K562 (cell line): ENCODE data around the gene RRAS. TPM values are rescaled to one million over a fixed set of nuclear protein-coding genes. Genes with fewer than 3 reads are reported as not detected.

Experiments
- ATAC-seq: fragments of 200-7000 bp; cut with Tn5 transposase; 3 replicates; pipeline ENCODE4 v1.9.1; 2020; ENCODE audit warnings: moderate library complexity
- BruUV-seq: library from RNA; stranded (reverse); fragments of 400-500 nt; replicated peaks from 2 replicates; lab custom pipeline; 2021; lab: Mats Ljungman, UMichigan
- CTCF ChIA-PET: fragments of 300-600 bp; formaldehyde crosslinking; extraction: SDS; loops from one replicate; lab custom pipeline; 2021; ENCODE audit warnings: low intra/inter-chr PET ratio; lab: Yijun Ruan, JAX
- POLR2A ChIA-PET: fragments of 300-600, 350-650 bp; sonication (Branson Sonifier 250); formaldehyde crosslinking; extraction: SDS; loops from one replicate; lab custom pipeline; 2021; ENCODE audit warnings: antibody characterized with exemption, inconsistent platforms; lab: Yijun Ruan, JAX
- DNase-seq, 4 experiments: peaks; one replicate each; pipeline versions ENCODE4 v3.0.0 to v3.0.0-alpha.2; 2011 to 2018; ENCODE audit warnings: low spot score in 3 of 4, mixed read lengths in 3 of 4; ENCODE audit errors: extremely low read depth in 1 of 4
- FAIRE-seq: peaks from 2 replicates; lab custom pipeline; 2011; peaks lifted over from hg19 to GRCh38; lab: Jason Lieb, UNC
- H2AFZ ChIP-seq: 2 replicates; pipeline ENCODE4 v1.6.0; 2011; ENCODE audit warnings: low read depth, low read length, control low read depth, inconsistent platforms
- H3K27ac ChIP-seq: fragments of 200-600 bp; 3 replicates; pipeline ENCODE4 v1.8.0; 2011; ENCODE audit warnings: low read depth, mild to moderate bottlenecking, control low read depth, inconsistent platforms, low read length, moderate library complexity, mixed read lengths; ENCODE audit errors: extremely low read depth
- H3K27me3 ChIP-seq, 2 experiments: fragments of 300-600 bp in 1 of 2; 2 replicates in 1 of 2; 3 replicates in 1 of 2; pipeline versions ENCODE4 v1.6.0 to v1.8.0; 2011; ENCODE audit warnings: inconsistent platforms in 2 of 2, low read length in 2 of 2, mild to moderate bottlenecking in 1 of 2, mixed read lengths in 1 of 2, moderate library complexity in 1 of 2; ENCODE audit not compliant: control insufficient read depth in 2 of 2, insufficient read depth in 2 of 2
- H3K36me3 ChIP-seq: fragments of 300-600 bp; 3 replicates; pipeline ENCODE4 v1.8.0; 2011; ENCODE audit warnings: mild to moderate bottlenecking, low read length, inconsistent platforms; ENCODE audit not compliant: control insufficient read depth, insufficient read depth
- H3K4me1 ChIP-seq, 2 experiments: fragments of 200-600 bp in 1 of 2; replicated peaks in 1 of 2; 2 replicates in 1 of 2; 3 replicates in 1 of 2; pipeline versions ENCODE4 v1.5.1 to v1.8.0; 2011; ENCODE audit warnings: inconsistent platforms in 2 of 2, low read length in 2 of 2, mild to moderate bottlenecking in 1 of 2, mixed read lengths in 1 of 2, moderate library complexity in 1 of 2; ENCODE audit not compliant: control insufficient read depth in 2 of 2, insufficient read depth in 2 of 2
- H3K4me2 ChIP-seq: 2 replicates; pipeline ENCODE4 v1.6.1; 2011; ENCODE audit warnings: low read length, control low read depth, inconsistent platforms, mixed read lengths; ENCODE audit not compliant: insufficient read depth
- H3K4me3 ChIP-seq: fragments of 200-600 bp; sonication (generic), shearing (Covaris generic); 2 replicates; pipeline ENCODE4 v1.5.1; 2016; ENCODE audit warnings: control low read depth, inconsistent platforms
- H3K79me2 ChIP-seq: fragments of 200-600 bp; 3 replicates; pipeline ENCODE4 v1.8.0; 2011; ENCODE audit warnings: low read length, inconsistent platforms; ENCODE audit not compliant: control insufficient read depth, insufficient read depth
- H3K9ac ChIP-seq, 2 experiments: 2 replicates each; pipeline versions ENCODE4 v1.6.0 to v1.6.1; 2011; ENCODE audit warnings: low read depth in 2 of 2, low read length in 2 of 2, control low read depth in 1 of 2, inconsistent platforms in 1 of 2, mild to moderate bottlenecking in 1 of 2, mixed read lengths in 1 of 2; ENCODE audit not compliant: insufficient read depth in 1 of 2
- H3K9me1 ChIP-seq: one replicate; pipeline ENCODE4 v1.6.0; 2011; ENCODE audit warnings: inconsistent platforms, mild to moderate bottlenecking, low read length, moderate library complexity; ENCODE audit not compliant: control insufficient read depth, insufficient read depth
- H3K9me3 ChIP-seq: replicated peaks from 2 replicates; pipeline ENCODE4 v1.5.1; 2011; ENCODE audit warnings: low read depth, low read length, inconsistent platforms; ENCODE audit not compliant: control insufficient read depth, insufficient read depth
- H4K20me1 ChIP-seq: replicated peaks from 2 replicates; pipeline ENCODE4 v1.6.1; 2011; ENCODE audit warnings: low read length, inconsistent platforms, mixed read lengths; ENCODE audit not compliant: control insufficient read depth, insufficient read depth
- AFF1 ChIP-seq, 2 experiments: fragments of 450-650 bp; IDR thresholded peaks; 2 replicates each; pipeline ENCODE4 v1.6.1; 2018; ENCODE audit warnings: mild to moderate bottlenecking in 2 of 2, low read depth in 1 of 2; ENCODE audit not compliant: partially characterized antibody in 2 of 2
- ARID1B ChIP-seq: fragments of 450-650 bp; IDR thresholded peaks from 2 replicates; pipeline ENCODE4 v1.6.1; 2016; ENCODE audit warnings: antibody characterized with exemption, mild to moderate bottlenecking, inconsistent platforms
- CREB3 ChIP-seq: fragments of 450-650 bp; conservative IDR thresholded peaks from 2 replicates; pipeline ENCODE4 v1.6.1; 2016; ENCODE audit warnings: missing genetic modification characterization, low read depth, mild to moderate bottlenecking, missing compliant biosample characterization, moderate library complexity
- CREBBP ChIP-seq: IDR thresholded peaks from one replicate; pipeline ENCODE4 v1.6.1; 2012; ENCODE audit warnings: low read depth, mild to moderate bottlenecking, control low read depth, inconsistent platforms, low read length
- EGR1 ChIP-seq: fragments of 450-650 bp; conservative IDR thresholded peaks from 2 replicates; pipeline ENCODE4 v1.6.1; 2017; ENCODE audit warnings: mild to moderate bottlenecking
- ETV5 ChIP-seq: sonication (generic); formaldehyde crosslinking; IDR thresholded peaks from 2 replicates; pipeline ENCODE4 v1.4.0; 2020; ENCODE audit warnings: low read depth, mild to moderate bottlenecking, missing genetic modification reagents
- KLF13 ChIP-seq: fragments of 450-650 bp; IDR thresholded peaks from 2 replicates; pipeline ENCODE4 v1.6.1; 2016; ENCODE audit warnings: missing genetic modification characterization, low read depth, mild to moderate bottlenecking, missing compliant biosample characterization, moderate library complexity, borderline replicate concordance
- MAZ ChIP-seq, 2 experiments: fragments of 450-650 bp in 1 of 2; sonication (generic) in 1 of 2; formaldehyde crosslinking; IDR thresholded peaks in 1 of 2; conservative IDR thresholded peaks in 1 of 2; 2 replicates each; pipeline versions ENCODE4 v1.4.0 to v1.5.0; 2020; ENCODE audit warnings: mild to moderate bottlenecking in 1 of 2, missing genetic modification reagents in 1 of 2
- NFIC ChIP-seq: fragments of 450-650 bp; IDR thresholded peaks from 2 replicates; pipeline ENCODE4 v1.6.1; 2017; ENCODE audit warnings: mild to moderate bottlenecking, inconsistent platforms
- SMARCA5 ChIP-seq: fragments of 450-650 bp; IDR thresholded peaks from 2 replicates; pipeline ENCODE4 v1.6.1; 2016
- SMARCE1 ChIP-seq: fragments of 450-650 bp; IDR thresholded peaks from 2 replicates; pipeline ENCODE4 v1.7.1; 2016; ENCODE audit warnings: mild to moderate bottlenecking
- TFAP4 ChIP-seq: sonication (generic); formaldehyde crosslinking; IDR thresholded peaks from 2 replicates; pipeline ENCODE4 v1.8.0; 2022; ENCODE audit warnings: missing genetic modification reagents, mild to moderate bottlenecking, moderate library complexity, borderline replicate concordance
- ZFP36 ChIP-seq: fragments of 150-350 bp; IDR thresholded peaks from 2 replicates; pipeline ENCODE4 v1.6.1; 2018; ENCODE audit warnings: low read length, low read depth; ENCODE audit not compliant: partially characterized antibody
- ZNF134 ChIP-seq: fragments of 250-450 bp; sonication (Bioruptor Pico); conservative IDR thresholded peaks from 2 replicates; pipeline ENCODE4 v1.4.0; 2020
- ZNF263 ChIP-seq: sonication (generic); formaldehyde crosslinking; IDR thresholded peaks from 2 replicates; pipeline ENCODE4 v1.8.0; 2022; ENCODE audit warnings: mild to moderate bottlenecking, missing genetic modification reagents, borderline replicate concordance
- WGBS: fragments of 100-300 bp; shearing (Covaris generic); methylation state at CpG from one replicate; pipeline ENCODE4 v1.1.6; 2016; ENCODE audit warnings: low coverage, mixed read lengths; ENCODE audit not compliant: insufficient coverage; ENCODE audit errors: missing lambda C conversion rate; 5-methylcytosine and 5-hydroxymethylcytosine counted together
- in situ Hi-C: fragments of 300-500 bp; cut with MboI; formaldehyde crosslinking; loops from 4 replicates; pipeline ENCODE4 v1.15.0; 2018; ENCODE audit warnings: inconsistent platforms, mixed read lengths
- intact Hi-C: fragments of 100-400 bp; cut with micrococcal nuclease; formaldehyde crosslinking; loops from 2 replicates; pipeline ENCODE4 v1.14.2; 2022
- polyA plus RNA-seq, 8 experiments: library from polyadenylated mRNA; depleted of rRNA in 4 of 8; stranded (reverse) in 5 of 8; unstranded in 3 of 8; fragments of >200 nt; fragmentation: Nextera tagmentation in 2 of 8; fragmentation: Illumina TruSeq in 1 of 8; extraction: Ambion mirVana in 2 of 8; extraction: Trizol in 1 of 8; gene quantifications; 2 replicates each; pipeline versions ENCODE4 v1.2.1 to v1.2.3, GENCODE V29; 2011 to 2014; ENCODE audit warnings: inconsistent platforms in 1 of 8, missing spikeins in 1 of 8
- total RNA-seq, 7 experiments: library from RNA; depleted of rRNA in 6 of 7; stranded (reverse); fragments of >200 nt in 6 of 7; fragmentation: Illumina TruSeq in 2 of 7; extraction: Trizol in 2 of 7; gene quantifications; 2 replicates each; pipeline versions ENCODE4 v1.2.1 to v1.2.3, GENCODE V29; 2011 to 2021; ENCODE audit warnings: low replicate concordance in 1 of 7

The RRAS gene
- total and polyA plus RNA-seq, 9 of the 15 experiments (the other 6 are each of a cell fraction or from before 2014, with no cell fraction given): 0.70 to 17.3 (median 8.2) TPM

- WGBS: 19% methylated on average over 8 of the region's 19 CpGs
- H3K9ac ChIP-seq: peak overlapping the region; percentile 13 to 75; a peak in 2 of 4 replicates
- 0 out of 2 replicates have a peak, but pooled peaks have one; percentile 12 for TF ChIP-seq TFAP4 (CRISPR knock-in tag)
- peak; percentile 95 for TF ChIP-seq ZNF263
- no peak for TF ChIP-seq CREBBP
- peak; percentile 53 for TF ChIP-seq SMARCE1
- peak; percentile 79 for TF ChIP-seq EGR1
- TF ChIP-seq ZFP36: peak; percentile 77
- TF ChIP-seq KLF13 (tag): no peak
- no peak for TF ChIP-seq ETV5 (CRISPR knock-in tag)
- peak; percentile 71; the same call in 1 of the 2 replicates for TF ChIP-seq SMARCA5
- TF ChIP-seq AFF1 (IDR thresholded peaks at IDR 0.05; ENCODE audit: low read depth in 1 of 2, partially characterized antibody in 2 of 2): peak in 1 of 2 experiments; percentile 90
- peak; percentile 43; the same call in 1 of the 2 replicates for TF ChIP-seq ARID1B
- TF ChIP-seq CREB3 (tag): no peak
- TF ChIP-seq ZNF134: peak; percentile 91
- peak; percentile 51 to 63 for TF ChIP-seq MAZ (CRISPR knock-in tag; conservative IDR thresholded peaks at IDR 0.05 in 1 of 2, IDR thresholded peaks at IDR 0.05 in 1 of 2)
- peak; percentile 74 for TF ChIP-seq NFIC
These were observed 1.9 kb downstream of the RRAS start for GRCh38 chr19:49637821-49638738.

More at GRCh38 chr19:49637821-49638738, 1.9 kb downstream of the RRAS start:
- Histone ChIP-seq H3K79me2 (peaks cover 20% of the 10 kb centered on the region), H3K4me1 (peaks cover 13 to 51% of the 10 kb centered on the region in 2 experiments), H3K9me3 (no peaks in the 10 kb centered on the region), H4K20me1 (no peaks in the 10 kb centered on the region), H3K9me1 (no peaks in the 10 kb centered on the region), H3K27me3 (no peaks in the 10 kb centered on the region), H3K27ac (no peak overlapping the region; the same call in 2 of the 3 replicates), H2AFZ (peak overlapping the region; percentile 19; the same call in 1 of the 2 replicates), H3K4me2 (peak overlapping the region; percentile 48), H3K36me3 (no peaks in the 10 kb centered on the region), H3K4me3 (peak overlapping the region; percentile 18; the same call in 1 of the 2 replicates)
- no TSS peak for BruUV-seq
- POLR2A ChIA-PET: interaction anchor here (0.8 to 1.8 kb wide), 3 partner anchors 10 to 38 kb away, joined by 3 to 4 read pairs (median 3); no protein-coding TSS in a partner anchor
- in situ Hi-C loops (no loop called here), intact Hi-C loops (no loop called here)
- CTCF ChIA-PET: no interaction called here
- no peak for ATAC-seq
- peak; percentile 69 for FAIRE-seq
- peak; percentile 51 to 77 (median 73) for DNase-seq
